Activated CD8-positive, alpha-beta memory T cell treated with anti-CD3 and anti-CD28 coated beads for 48 hours (primary cell): ENCODE data around the gene REV3L.
"Not testable (repeated sequence)": the region's sequence is repeated elsewhere in the genome, so short reads cannot be mapped to it uniquely, and the experiment has no call there.

Experiments
- DNase-seq, 3 experiments: peaks; one replicate each; pipeline ENCODE4 v3.0.0-alpha.2; 2020; ENCODE audit warnings: low read depth in 2 of 3, low spot score in 2 of 3

The REV3L gene

GRCh38 chr6:111482959-111483735 is at the start of gene REV3L:
TSS of gene REV3L (minus strand) at chr6:111483218. CDS start at chr6:111482888, 330 bp downstream.
- DNase-seq, result peak; percentile 70 to 77 (median 74)

GRCh38 chr6:111531185-111531584 is 48.2 kb upstream of the REV3L start:
- no peak for DNase-seq

- DNase-seq, result no peak
Observed at GRCh38 chr6:111530667-111531066, 47.6 kb upstream of the REV3L start.

- DNase-seq, result no peak
Observed at GRCh38 chr6:111530218-111530617, 47.2 kb upstream of the REV3L start.

- no peak for DNase-seq
Observed at GRCh38 chr6:111527367-111527766, 44.3 kb upstream of the REV3L start.

- no peak for DNase-seq
Observed at GRCh38 chr6:111524735-111525134, 41.7 kb upstream of the REV3L start.

GRCh38 chr6:111524252-111524651 is 41.2 kb upstream of the REV3L start:
- no peak for DNase-seq

GRCh38 chr6:111523484-111524167 is 40.6 kb upstream of the REV3L start:
- no peak for DNase-seq

GRCh38 chr6:111522393-111523020 is 39.5 kb upstream of the REV3L start:
- no peak for DNase-seq

- DNase-seq, result no peak
Observed at GRCh38 chr6:111521497-111522270, 38.7 kb upstream of the REV3L start.

- DNase-seq, result no peak
Observed at GRCh38 chr6:111520524-111520923, 37.5 kb upstream of the REV3L start.

GRCh38 chr6:111517965-111518364 is 34.9 kb upstream of the REV3L start:
- no peak for DNase-seq

- DNase-seq, result no peak
Observed at GRCh38 chr6:111515259-111515658, 32.2 kb upstream of the REV3L start.

GRCh38 chr6:111514531-111514930 is 31.5 kb upstream of the REV3L start:
- not testable (repeated sequence) for DNase-seq

GRCh38 chr6:111507219-111507618 is 24.2 kb upstream of the REV3L start:
- DNase-seq, result not testable (repeated sequence)

GRCh38 chr6:111505498-111505897 is 22.5 kb upstream of the REV3L start:
- not testable (repeated sequence) for DNase-seq

- DNase-seq, result no peak
Observed at GRCh38 chr6:111503660-111504059, 20.6 kb upstream of the REV3L start.

GRCh38 chr6:111503194-111503593 is 20.2 kb upstream of the REV3L start:
- no peak for DNase-seq

GRCh38 chr6:111502154-111502553 is 19.1 kb upstream of the REV3L start:
- DNase-seq, result no peak

GRCh38 chr6:111499269-111499793 is 16.3 kb upstream of the REV3L start:
- DNase-seq, result no peak
